AG09309 (cell line): ENCODE results near the gene WNT6.

Experiments used
- DNase-seq: peaks from one replicate; pipeline ENCODE4 v3.0.0-alpha.2; 2010; ENCODE audit warnings: low read depth
- H3K4me3 ChIP-seq: 2 replicates; pipeline ENCODE4 v1.5.1; 2011; ENCODE audit warnings: mild to moderate bottlenecking, low read depth, low read length, moderate library complexity; ENCODE audit not compliant: control insufficient read depth
- CTCF ChIP-seq: IDR thresholded peaks from 2 replicates; pipeline ENCODE4 v1.5.1; 2011; ENCODE audit warnings: mild to moderate bottlenecking, low read depth, low read length, inconsistent platforms; ENCODE audit not compliant: insufficient read depth, control insufficient read depth; ENCODE audit errors: missing control alignments

WNT6 gene

GRCh38 chr2:218850796-218851195 lies 8.8 kb upstream of the WNT6 start:
- no peak for DNase-seq
- TF ChIP-seq CTCF = no peak
- H3K4me3 ChIP-seq = no peak overlapping the region

- no peak overlapping the region for H3K4me3 ChIP-seq
- TF ChIP-seq CTCF = no peak
- no peak for DNase-seq
Observed at GRCh38 chr2:218851286-218851685, 8.3 kb upstream of the WNT6 start.

- TF ChIP-seq CTCF = peak; percentile 77
- no peak overlapping the region for H3K4me3 ChIP-seq
- DNase-seq = no peak
Observed at GRCh38 chr2:218852911-218853667, 6.5 kb upstream of the WNT6 start.

- DNase-seq = no peak
- no peak overlapping the region for H3K4me3 ChIP-seq
- no peak for TF ChIP-seq CTCF
Observed at GRCh38 chr2:218853766-218854165, 5.8 kb upstream of the WNT6 start.

- no peak for DNase-seq
Observed at GRCh38 chr2:218854860-218855259, 4.7 kb upstream of the WNT6 start.

GRCh38 chr2:218855305-218856166 lies 4.1 kb upstream of the WNT6 start:
- TF ChIP-seq CTCF = no peak
- no peak overlapping the region for H3K4me3 ChIP-seq
- DNase-seq = no peak

More at GRCh38 chr2:218854860-218855259, 4.7 kb upstream of the WNT6 start:
- TF ChIP-seq CTCF = no peak
- H3K4me3 ChIP-seq = no peak overlapping the region
